Stimulated activated CD4-positive, alpha-beta T cell treated with anti-CD3 and anti-CD28 coated beads, Interleukin-2, amount 100 ng/mL, for 48 hours (primary cell): ENCODE data around the gene P2RY2.

Experiments
- DNase-seq, 2 donors: peaks; one replicate each; pipeline ENCODE4 v3.0.0-alpha.2; 2020

The P2RY2 gene

DNA sequence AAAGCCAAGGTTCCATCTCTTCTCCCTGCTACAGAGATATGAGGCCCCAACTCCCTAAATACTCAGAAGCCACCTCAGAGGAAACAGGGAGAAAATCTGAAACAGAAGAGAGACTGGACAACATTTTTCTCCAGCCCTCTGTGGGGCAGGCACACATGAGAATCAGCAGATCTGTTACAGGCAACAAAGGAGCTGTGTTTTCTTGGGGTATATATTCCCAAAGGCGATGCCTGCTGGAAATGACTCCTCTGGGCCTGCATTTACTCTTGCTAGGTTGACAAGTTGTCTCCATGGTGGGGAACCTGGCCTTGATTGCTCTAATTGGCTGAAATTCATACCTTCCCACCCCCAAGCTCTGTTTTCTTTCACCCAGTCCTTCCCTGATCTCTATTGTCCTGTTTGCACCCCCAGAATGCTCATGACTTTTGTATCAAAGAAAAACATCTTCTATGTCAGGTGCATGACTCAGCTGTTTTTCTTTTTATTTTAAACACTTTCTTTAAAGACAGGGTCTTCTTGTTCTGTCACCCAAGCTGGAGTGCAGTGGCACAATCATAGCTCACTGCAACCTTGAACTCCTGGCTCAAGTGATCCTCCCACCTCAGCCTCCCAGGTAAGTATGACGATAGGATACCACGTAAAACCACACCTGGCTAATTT lies 30.6 kb downstream of the P2RY2 start:
- DNase-seq: no peak

DNA sequence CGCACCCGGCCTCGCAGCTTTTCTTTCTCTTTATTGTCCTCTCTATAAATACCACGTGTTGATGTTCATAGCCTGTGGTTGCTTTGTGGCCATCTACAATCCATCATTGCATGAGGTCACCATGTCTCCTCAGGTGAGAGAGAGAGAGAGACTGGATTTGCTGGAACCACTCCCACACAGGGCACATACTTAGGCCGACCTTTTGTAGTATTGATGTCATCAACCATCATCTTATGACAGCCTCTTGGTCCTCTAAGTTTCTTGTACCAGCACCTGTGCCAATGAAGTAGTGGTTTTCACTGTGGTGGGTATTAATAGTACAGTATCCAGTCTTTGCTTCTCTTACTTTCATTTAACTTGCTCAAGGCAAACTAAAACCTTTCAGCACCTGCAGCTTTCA lies 31.2 kb downstream of the P2RY2 start:
- DNase-seq: no peak

DNA sequence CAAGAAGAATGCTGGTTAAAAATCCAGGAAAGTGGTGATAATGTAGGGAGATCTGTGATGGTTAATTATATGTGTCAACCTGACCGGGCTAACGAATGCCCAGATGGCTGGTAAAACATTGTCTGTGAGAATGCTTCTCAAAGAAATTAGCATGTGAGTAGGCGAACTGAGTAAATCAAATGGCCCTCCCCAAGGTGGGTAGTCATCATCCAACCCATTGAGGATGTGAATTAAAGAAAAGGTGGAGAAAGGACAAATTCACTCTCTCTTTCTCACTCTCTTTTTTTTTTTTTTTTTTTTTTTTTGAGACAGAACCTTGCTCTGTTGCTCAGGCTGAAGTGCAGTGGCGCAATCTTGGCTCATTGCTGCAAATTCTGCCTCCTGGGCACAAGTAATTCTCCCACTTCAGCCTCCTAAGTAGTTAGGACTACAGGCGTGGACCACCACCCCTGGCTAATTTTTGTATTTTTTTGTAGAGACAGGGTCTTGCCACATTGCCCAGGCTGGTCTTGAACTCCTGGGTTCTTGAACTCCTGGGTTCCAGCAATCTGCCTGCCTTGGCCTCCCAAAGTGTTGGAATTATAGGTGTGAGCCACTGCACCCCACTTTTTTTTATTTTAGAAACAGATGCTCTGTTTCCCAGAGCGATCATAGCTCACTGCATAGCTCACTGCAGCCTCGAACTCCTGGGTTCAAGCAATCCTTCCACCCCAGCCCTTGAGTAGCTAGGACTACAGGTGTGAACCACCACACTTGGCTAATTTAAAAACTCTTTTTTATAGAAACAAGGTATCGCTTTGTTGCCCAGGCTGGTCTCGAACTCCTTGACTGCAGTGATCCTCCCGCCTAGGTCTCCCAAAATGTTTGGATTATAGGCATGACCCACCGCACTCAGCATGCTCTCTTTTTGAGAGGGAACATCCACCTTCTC lies 32.0 kb downstream of the P2RY2 start:
- DNase-seq: no peak

DNA sequence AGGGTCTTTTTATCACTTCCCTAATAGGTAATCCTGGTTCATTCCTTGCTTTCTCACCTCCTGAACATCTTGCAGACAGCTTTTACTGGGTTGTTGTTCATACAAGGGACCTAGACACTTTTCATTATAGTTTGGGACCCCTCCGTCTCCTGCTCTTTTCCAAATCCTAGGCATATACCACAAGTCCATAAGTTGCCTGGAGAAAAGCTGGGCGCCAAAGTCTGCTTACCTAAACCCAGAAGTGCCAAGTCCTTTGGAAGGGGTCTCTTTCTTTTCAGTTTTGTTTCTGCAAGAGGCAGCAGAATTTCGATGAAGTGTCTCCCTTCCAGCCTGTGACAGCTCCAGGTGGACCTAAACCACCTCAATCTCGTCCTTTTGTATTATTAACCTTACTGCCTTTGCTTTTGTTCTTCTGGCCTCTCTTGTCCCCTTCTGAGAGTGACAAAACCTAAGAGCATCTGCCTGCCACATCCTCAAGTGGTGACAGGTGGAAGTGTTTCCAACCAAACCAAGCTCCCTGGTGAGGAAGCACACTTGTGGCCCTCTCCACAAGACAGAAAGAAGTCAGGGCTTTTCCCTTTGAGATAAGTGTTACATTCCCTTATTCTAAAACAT lies 34.6 kb downstream of the P2RY2 start:
- DNase-seq: no peak

DNA sequence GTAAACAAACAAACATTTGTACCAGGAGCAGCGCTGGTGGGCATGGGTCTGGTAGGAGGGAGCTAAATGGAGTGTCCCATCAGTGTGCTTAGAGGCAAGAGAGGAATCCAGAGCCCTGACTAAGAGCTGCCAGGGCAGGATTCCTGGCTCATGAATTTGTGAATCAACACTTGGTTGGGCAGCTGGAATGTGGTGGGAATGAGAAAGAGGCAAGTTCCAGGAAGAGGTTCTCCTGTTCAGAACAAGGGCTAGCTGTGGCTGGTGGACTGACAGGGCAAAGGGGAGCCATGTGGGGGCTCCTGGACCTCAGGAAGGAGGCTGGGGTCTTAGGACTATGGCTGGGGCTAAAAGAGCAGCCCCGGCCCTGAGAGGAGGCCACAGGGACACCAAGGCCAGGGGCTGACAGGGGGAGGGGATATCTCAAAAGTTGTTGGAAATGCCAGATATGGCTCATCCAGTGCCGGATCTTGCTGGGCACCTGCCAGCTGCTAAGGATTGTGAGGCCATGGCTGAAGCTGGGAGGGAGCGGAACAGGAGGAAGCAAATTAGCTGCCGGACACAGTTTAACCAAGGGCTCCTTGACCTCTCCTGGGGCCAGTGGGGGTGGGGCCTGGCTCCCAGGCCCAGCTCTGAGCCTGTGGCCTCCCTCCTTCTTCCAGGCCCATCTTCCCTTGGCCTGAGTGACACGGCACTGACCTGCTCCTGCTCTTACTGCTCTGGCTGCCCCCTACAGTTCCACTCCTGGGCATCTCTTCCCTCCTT lies 39.4 kb downstream of the P2RY2 start:
- DNase-seq: no peak

DNA sequence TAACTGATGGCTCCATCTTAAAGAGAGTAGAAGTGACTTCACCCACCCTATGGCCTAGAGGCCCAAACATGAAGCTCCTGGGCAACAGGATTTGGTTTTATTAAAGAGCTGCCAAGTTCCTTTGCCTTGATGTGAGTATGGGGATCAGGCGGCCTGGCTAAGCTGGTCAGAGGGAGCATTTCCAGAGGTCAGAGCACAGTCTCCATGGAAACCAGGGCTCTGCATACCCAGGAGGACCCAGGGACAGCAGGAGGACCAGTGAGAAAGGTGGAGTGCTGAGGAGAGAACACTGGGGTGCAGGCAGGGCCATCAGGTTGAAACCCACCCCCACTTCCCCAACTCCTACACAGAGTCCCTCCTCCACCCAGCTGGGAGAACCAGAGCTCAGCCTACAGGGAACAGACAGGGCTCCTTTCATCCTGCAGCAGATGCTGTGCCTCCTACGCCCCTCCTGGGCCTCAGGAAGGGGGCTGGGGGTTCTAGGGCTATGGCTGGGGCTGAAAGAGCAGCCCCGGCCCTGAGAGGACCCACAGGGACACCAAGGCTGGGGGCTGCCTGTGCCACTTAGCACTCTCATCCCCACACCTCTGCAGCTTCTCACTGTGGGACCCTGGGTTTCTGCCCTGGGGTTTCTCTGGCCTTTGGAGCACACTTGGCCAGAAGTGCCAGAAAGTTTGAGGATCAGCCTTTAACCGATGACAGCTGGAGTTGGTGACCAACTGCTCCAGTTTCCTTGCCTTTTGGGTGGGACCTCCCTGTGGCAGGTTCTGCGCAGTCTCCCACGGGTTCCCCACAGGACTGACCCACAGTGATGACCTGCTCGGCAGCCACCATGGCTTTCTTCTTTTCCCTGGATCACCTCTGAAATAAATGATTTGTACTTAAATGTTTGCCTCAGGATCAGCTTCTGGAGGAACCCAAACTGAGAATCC lies 40.3 kb downstream of the P2RY2 start:
- no peak for DNase-seq

DNA sequence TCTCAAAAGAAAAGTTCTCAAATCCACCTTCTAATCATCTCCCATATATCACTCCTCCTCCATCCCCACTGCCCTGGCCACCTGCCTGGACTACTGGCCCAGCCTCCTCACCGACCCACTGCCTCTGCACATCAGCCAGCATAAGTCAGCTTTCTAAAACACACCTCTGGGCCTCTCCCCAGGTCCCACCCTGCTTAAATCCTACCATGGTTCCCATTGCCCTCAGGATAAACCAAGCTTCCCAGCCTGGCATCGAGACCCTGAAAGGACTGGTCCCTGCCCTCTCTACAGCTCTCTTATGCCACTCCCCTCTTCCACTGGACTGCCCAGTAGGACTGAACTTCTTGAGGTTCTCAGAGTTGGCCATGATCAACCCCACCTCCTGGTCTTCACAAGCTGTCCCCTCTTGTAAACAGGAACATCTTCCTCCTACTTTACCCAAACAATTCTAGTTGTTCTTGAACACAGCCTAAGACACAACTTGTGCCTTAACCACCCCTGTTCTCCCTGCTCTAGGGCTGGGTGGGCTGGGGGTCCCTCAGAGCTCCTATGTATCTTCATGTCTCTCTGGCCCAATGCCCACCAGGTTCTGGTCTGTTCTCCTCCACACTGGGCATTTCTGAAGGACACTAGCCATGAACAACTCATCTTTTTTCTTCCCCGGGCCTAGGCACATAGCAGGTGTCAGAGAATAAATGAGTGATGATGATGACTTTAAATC lies 41.5 kb downstream of the P2RY2 start:
- DNase-seq: no peak

DNA sequence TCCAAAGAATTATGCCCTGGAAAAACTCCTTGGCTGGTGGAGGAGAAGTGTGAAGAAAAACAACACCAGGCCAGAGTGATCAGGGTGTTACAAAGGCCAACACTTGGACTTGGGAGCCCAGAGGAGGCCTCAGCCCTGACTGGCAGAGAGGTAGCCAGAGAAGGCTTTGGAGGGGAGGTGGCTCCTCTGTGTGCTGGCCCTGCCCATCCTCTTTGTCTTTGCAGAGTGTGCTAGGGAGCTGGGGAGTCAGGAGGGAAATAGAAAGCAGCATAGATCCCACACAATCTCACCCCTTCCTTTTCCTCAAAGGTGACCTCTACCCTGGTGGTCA lies 42.0 kb downstream of the P2RY2 start:
- no peak for DNase-seq

DNA sequence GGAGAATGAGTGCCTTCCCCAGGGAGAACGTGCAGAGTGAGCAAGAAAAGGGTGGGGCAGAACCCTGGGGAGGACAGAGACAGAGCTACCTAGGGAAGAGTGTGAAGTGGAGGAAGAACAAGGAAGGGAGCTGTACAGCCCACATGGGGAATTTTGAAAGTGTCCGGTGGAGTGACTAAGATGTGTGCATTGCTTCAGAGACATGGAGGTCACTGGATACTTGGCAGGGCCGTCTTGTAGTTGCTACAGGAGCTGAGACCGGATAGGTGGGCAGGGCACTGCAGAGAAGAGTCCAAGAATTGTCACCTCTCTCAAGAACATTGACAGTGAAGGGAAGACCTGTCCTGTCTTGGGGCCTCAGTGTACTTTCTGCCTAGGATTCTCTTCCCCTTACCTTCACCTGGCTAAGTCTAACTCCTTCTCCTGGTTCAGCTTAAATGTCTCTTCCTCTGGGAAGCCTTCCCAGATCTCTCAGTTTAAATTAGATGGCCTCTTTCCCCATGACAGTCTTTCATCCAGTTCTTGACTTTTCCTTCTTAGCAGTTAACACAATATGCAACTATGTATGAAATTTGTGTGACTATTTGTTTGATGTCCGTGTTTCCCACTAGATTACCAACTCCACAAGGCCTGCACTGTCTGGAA lies 44.9 kb downstream of the P2RY2 start:
- no peak for DNase-seq

DNA sequence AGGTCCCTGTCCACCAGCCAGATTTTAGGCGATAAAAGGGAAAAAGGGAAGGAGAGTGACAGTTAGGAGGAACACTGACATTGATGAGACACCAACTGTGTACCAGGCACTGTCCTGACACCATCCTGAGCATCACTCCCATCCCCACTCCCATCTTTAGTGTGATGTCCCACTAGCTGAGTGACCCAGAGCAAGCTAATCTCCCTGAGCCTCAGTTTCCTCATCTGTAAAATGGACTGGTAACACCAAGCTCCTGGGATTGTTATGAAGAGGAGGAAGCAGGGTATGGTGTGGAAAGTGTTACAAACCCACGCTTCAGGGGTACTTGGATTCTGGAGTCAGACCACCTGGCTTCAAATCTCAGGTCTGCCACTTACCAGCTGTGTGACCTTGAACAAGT lies 45.6 kb downstream of the P2RY2 start:
- DNase-seq: no peak

DNA sequence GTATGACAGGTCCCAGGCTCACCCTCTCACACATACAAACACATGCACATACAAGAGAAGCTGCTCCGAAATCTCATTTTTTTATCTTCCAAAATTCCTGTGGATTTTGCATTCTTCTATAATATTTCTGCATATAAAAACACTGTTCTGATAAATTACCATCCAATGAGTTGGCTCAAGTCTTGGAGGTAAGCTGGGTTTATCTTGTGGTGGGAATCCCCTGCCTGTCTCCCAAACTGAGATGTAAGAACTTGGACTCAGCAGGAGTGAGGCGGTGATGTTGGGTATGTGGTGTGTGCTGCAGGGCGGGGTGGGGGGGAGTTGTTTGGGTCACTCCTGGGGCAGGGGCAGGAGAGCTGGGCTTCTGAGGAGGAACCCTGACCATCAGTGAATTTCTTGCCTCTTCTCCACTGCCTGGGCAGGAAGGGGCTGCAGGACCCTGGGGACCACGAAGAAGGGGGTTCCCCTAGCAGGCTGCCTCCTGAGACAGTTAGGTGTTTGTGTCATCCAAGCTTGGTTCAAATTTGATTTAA lies 47.3 kb downstream of the P2RY2 start:
- no peak for DNase-seq

DNA sequence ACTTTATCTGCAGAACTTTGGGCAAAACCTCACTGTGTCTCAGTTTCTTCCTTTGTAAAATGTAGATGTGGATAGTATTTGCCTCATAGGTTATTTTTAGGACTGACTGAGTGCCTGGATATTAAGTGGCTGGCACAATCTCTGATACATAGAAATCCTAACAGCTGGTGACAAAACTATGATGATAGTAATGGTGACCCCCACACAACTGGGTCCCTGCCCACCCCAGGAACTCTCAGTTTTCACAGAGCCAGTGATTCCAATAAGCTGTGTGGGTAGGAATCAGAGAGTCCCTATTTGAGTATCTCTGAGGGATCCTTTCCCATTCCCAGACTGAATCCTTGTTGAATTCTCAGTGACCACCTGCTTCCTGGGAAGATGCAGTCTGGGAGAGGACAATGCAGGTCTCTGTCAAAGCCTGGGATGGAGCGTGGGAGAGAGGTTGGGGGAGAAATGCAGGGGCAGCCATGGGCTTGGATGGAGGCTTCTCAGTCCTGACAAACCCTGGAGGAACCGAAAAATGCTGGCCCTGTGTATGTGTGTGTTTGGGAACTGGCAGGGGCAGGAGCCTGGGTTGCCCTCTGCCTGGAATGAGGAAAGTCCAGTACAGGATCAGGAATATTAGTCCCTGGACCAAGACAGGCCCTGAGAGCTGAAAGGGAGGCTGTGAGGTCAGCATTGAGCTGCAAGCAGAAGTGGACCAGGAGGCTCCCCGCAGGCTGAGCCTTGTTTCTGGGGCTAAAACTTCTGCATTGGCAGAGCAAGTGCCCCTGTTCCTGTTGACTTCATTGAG lies 48.0 kb downstream of the P2RY2 start:
- DNase-seq: no peak

DNA sequence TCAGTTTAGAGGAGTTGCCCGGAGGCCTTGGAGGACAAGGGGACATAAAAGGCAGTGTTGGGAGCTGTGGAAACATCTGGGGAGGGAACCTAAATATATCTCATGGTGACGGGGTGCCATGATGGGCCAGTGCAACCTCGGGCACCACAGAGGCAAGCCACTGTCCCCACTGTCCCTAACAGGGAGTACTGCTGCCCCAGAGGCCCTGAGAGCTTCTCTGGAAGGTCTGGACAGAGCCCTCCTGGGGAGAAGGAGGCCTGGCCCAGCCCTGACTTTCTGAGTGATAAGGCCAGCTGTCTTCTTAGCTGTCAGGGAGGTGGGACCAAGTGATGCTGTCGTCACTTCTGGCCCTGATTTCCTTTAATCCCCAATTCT lies 48.6 kb downstream of the P2RY2 start:
- no peak for DNase-seq

DNA sequence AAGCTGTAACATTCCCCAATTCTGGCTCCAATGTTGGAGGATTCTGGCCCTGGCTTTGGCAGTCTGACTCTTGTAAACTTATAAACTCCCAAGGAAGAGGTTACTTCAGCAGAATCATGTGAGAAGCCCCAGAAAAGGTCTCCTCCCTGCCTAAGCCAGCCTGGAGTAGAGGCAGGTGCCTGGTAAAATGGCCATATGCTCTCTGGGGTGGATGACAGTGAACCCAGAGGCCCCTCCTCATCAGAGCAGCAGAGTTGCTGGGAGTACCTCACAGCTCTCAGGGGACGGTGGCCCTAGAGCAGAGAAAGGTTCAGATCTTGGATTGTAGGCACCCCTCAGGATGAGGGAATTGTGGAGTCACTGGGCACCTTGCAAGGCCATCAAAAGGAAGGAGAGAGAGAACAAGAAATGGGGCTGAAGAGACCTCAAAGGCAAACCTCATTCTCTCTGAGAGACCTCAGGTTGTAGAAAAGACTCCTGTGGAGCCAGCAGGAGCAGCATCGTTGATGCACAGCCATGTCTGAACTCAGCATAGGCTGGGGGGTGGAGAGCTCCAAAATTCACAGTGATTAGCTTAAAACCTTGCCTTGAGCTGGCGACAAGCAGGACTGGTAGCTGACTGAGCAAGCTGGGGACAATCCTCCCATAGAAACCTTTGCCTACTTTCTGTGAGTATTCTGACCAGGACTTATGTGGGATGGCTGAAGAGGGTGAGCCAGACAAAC lies 49.2 kb downstream of the P2RY2 start:
- DNase-seq: no peak

DNA sequence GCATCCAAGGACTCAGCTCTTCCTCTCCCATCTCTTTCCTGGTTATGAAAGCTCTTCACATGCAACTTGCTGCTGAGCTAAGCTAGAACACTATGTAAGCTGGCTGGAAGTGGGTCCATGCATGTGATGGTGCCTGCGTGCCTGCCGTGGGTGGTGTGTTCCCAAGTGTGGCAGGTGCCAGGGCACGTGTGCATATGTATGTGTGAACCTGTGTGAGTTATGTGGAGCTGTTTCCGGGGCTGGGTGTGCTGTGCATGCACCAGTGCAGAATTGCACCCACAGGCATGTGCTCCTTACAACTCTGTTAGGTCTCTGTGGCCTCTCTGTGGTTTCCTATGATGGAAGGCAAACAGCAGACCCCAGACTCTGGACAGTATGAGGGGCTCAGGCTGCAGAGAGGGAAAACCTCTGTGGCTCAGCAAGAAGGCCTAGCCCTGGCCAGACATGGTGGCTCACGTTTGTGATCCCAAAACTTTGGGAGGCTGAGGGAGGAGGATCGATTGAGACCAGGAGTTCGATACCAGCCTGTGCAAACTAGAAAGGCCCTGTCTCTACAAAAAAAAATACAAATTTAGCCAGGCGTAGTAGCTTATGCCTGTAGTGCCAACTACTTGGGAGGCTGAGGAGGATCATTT lies 49.9 kb downstream of the P2RY2 start:
- no peak for DNase-seq

DNA sequence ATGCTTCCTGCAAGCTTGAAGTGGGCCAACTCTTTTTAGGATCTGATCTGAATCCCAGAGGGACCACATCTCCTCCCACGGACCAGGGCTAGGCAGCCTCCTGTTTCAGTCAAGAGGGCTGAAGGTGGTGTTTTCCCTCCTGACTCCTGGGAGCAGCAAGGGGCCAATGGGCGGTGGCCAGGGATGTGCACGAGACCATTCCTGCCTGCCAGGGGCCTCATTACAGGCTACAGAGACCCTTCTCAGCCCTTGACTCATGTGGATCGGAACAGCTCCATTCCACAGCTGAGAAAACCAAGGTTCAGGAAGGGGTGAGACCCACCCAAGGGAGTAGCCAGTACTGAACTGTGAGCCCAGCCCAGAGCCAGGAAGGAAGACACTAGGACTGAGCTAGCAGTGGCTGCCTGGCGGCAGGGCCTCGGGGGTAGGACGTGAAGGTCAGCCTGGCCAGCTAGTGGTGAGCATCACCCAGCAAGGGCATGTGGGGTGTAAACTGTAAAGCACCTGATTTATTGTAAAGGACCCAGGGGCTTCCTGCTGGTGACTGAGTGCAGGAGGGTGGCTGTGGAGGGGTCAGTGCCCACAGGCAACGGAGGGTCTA lies 50.7 kb downstream of the P2RY2 start:
- DNase-seq: no peak

DNA sequence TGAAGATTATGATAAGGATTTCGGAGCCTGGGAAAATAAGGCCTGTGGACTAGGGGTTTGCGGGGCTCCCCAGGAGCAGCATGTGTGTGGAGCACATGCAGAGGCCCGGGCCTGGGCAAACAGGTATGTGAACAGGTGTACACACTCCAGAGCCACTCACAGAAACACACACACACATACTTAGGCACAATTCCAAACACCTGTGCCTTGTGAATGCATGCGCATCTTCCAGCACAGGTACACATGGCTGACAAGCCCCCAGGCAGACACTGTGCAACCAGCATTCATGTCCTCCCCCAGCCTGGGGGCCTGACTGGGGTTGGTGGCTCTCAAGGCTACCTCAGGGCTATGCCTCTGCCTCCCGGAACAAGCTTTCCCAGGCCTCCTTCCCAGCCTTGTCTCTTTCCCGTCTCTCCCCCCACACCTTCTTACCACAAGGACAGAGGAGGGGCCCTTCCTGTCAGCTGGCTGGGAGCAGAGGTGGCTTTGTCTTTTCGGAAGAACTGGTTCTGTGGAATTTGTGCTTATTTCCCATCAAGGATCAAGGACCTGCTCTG lies 51.5 kb downstream of the P2RY2 start:
- DNase-seq: no peak
